HG03342 (cell line): ENCODE results near the gene DNAAF8.

Source experiments
- ATAC-seq: cut with Tn5 transposase; IDR thresholded peaks from one replicate; pipeline ENCODE4 v1.9.1; 2021; ENCODE audit warnings: mild to moderate bottlenecking, moderate library complexity; ENCODE audit not compliant: unreplicated experiment

The DNAAF8 gene

GRCh38 chr16:4748682-4749411 lies 14.5 kb downstream of the DNAAF8 start:
- ATAC-seq = no peak

DNA sequence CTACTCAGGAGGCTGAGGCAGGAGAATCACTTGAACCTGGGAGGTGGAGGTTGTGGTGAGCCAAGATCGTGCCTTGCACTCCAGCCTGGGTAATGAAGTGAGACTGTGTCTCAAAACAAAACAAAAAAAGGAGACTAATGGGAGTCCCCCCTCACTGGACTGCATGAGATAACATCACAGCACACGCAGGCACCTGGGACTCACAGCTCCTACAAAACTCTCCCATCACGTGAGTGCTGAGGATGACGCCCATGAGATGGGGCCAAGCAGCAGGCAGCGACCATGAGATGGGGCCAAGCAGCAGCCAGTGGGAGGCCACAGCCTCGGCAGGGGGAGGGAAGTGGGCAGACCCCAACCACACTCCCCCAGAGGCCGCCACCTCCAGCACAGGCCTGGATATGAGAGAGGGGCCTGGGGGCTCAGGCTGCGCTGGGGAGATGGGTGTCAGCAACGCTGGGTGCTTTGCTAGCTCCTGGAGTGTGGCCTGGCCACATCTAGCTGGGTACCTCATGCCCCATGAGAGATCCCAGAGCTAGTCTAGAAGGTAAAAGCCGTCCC lies 15.4 kb downstream of the DNAAF8 start:
- ATAC-seq = no peak

- no peak for ATAC-seq
Measured at GRCh38 chr16:4750896-4751295, 16.6 kb downstream of the DNAAF8 start.

DNA sequence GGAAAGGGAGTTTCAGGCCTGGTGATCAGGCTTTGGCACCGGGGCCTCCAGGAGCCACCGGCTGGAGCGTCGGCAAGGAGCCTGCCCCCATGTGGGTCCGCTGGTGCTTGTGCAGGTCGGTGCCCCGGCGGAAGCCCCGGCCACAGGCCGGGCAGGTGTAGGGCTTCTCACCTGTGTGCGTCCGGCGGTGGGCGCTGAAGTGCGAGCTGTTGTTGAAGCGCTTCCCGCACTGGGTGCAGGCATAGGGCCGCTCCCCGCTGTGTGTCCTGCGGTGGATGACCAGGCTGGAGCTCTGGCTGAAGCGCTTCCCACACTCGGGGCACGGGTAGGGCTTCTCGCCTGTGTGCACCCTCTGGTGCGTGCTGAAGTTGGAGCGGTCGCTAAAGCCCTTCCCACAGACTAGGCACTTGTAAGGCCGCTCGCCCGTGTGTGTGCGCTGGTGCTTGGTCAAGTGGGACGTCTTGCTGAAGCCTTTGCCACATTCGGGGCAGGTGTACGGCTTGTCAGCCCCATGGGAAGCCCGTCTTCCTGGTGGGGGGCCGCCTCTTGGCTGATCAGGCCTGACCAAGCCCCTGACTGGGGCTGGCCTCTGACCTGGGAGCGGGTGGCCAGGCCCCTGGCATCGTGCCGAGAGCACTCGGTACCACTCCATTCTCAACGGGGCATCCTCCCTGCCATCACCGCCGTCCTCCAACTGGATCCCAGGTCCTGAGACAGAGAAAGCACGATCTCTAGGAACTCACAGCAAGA lies 18.2 kb downstream of the DNAAF8 start:
- no peak for ATAC-seq

GRCh38 chr16:4753227-4753626 lies 18.9 kb downstream of the DNAAF8 start:
- no peak for ATAC-seq

GRCh38 chr16:4754865-4755264 lies 20.5 kb downstream of the DNAAF8 start:
- no peak for ATAC-seq

- no peak for ATAC-seq
Measured at GRCh38 chr16:4755687-4756086, 21.4 kb downstream of the DNAAF8 start.

DNA sequence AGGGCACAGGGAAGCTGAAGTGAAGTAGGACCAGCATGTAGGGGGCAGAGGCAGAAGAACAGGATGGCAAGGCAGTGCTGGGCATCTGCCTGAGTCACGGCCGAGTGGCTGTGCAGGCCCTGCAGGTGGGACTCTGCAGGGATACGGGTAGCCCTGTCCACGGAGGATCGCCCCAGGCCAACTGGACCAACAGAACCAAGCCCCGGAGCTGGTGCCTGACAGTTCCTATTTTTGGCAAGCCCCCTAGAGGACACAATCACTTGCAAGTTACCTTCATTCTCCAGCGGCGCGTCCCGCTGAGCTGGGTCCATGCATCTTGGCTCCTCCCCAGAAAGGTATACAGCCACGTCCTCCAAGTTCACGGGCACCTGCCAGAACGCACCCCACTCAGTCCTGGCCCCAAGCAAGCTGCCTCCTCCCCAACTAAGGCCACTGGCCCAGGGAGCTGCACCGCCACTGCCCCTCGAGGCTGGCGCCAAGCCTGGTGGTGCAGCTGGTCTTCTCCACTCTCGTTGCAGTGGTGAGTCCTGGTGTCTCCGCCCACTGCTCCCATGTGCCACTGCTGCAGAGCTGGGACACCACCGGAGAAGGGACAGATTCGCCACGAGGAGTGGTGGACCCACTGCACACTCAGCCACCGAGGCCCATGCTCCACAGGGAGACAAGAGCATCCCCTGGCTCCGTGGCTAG lies 26.0 kb downstream of the DNAAF8 start:
- no peak for ATAC-seq

DNA sequence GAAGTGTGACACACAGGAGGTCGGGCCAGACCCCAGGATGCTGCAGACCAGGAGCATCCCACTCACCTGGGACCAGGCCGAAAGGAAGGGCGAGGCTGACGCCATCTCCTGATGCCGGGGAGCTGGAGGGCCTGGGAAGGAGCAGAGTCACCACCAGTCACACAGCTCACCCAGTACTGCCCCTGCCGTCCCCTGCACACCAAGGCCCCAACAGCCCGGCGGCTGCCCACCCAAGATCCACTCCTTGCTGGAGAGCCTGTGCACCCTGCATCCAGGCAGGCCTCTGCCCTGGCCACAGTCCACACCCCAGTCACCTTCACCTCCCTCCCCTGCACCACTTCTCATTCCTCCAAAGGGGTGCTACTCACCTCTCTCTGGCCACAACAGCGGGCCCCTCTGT lies 27.9 kb downstream of the DNAAF8 start:
- ATAC-seq = no peak

DNA sequence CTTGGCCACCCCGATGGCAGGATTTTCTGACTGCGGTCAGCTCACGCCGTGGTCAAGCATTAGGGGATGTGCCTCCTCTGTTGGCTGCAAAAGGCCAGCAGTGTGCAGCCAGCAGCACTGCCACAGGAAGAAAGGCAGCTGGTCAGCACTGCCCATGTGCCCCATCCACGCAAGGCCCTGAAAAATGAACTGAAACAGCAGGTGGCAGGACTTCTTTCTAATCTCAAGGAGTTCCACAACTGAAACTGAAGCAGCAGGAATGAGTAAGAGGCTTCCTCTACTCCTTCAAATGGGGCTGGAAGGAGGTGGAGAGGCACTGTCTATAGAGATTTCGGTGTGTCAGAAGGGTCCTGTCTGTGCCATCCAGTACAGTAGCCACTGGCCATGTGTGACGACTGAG lies 29.5 kb downstream of the DNAAF8 start:
- ATAC-seq = no peak

DNA sequence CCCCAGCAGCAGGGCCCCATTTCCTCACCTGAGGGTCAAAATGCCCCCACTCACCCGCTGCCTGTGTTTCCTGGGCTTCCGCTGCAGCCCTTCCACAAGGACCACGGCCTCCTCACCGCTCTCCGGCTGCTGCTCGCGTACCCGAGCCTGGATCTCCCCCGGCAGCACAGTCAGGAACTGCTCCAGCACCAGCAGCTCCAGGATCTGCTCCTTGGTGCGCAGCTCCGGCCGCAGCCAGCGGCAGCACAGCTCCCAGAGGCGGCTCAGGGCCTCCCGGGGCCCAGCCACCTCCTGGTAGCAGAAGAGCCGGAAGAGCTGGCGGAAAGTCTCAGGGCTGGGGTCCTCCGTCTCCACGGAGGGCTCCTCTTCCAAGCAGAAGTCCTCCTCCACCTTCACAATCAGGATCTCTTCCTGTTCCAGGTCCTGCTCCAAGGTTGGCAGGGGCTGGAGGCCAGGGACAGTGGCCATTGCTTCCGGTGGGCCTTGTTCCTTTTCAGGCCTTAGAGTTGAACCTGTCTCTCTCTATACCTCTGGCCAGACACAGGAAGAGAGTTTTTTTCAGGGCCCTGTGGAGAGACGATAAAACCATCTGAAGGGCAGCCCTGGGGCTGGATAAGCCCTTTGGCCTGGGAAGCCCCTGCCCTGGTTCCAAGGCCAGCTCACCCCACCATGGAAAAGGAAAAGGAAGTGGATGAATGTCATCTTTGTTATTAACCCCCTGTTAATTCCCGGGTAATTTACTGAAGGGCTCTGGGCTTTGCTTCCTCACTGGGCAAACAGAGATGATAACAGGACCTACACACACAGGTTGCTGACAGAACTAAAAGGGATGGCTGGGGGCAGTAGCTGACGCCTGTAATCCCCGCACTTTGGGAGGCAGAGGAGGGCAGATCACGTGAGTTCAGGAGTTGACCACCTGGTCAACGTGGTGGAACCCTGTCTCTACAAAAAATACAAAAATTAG lies 31.5 kb downstream of the DNAAF8 start:
- no peak for ATAC-seq

GRCh38 chr16:4766875-4767628 lies 32.7 kb downstream of the DNAAF8 start, which contains the start of gene ZNF500:
TSS of gene ZNF500 (minus strand) at chr16:4767162. CDS start at chr16:4765978, 1,184 bp downstream.
- ATAC-seq = peak; percentile 76

GRCh38 chr16:4767872-4768548 lies 33.7 kb downstream of the DNAAF8 start:
- ATAC-seq = peak; percentile 0

- peak; percentile 69 for ATAC-seq
Measured at GRCh38 chr16:4768549-4769305, 34.4 kb downstream of the DNAAF8 start.

- no peak for ATAC-seq
Measured at GRCh38 chr16:4769306-4769638, 34.9 kb downstream of the DNAAF8 start.

GRCh38 chr16:4771646-4772045 lies 37.3 kb downstream of the DNAAF8 start:
- no peak for ATAC-seq

- ATAC-seq = no peak
Measured at GRCh38 chr16:4772351-4772750, 38.0 kb downstream of the DNAAF8 start.

- ATAC-seq = no peak
Measured at GRCh38 chr16:4775005-4775404, 40.7 kb downstream of the DNAAF8 start.
